Choroid plexus epithelial cell (primary cell): Measurements from ENCODE around the gene ZNF516.

Experiments
- DNase-seq: peaks from one replicate; pipeline ENCODE4 v3.0.0-alpha.2; 2010; ENCODE audit warnings: low read depth
- H3K4me3 ChIP-seq: 2 replicates; pipeline ENCODE4 v1.5.1; 2011; ENCODE audit warnings: low read depth, mild to moderate bottlenecking, control low read depth, low read length, moderate library complexity
- CTCF ChIP-seq: conservative IDR thresholded peaks from 2 replicates; pipeline ENCODE4 v1.5.1; 2011; ENCODE audit warnings: low read depth, mild to moderate bottlenecking, control low read depth, inconsistent platforms, low read length, moderate library complexity

The ZNF516 gene

GRCh38 chr18:76389716-76390115 lies 105.3 kb downstream of the ZNF516 start:
- TF ChIP-seq CTCF = no peak
- no peak for DNase-seq
- no peak overlapping the region for H3K4me3 ChIP-seq

- no peak overlapping the region for H3K4me3 ChIP-seq
- no peak for DNase-seq
- no peak for TF ChIP-seq CTCF
These were observed 106.1 kb downstream of the ZNF516 start for GRCh38 chr18:76388891-76389423.

- DNase-seq = no peak
- TF ChIP-seq CTCF = no peak
- no peak overlapping the region for H3K4me3 ChIP-seq
These were observed 106.8 kb downstream of the ZNF516 start for GRCh38 chr18:76388261-76388660.

GRCh38 chr18:76387608-76388007 lies 107.4 kb downstream of the ZNF516 start:
- H3K4me3 ChIP-seq = no peak overlapping the region

GRCh38 chr18:76386886-76387285 lies 108.2 kb downstream of the ZNF516 start:
- H3K4me3 ChIP-seq = no peak overlapping the region
- DNase-seq = no peak
- TF ChIP-seq CTCF = no peak

More at GRCh38 chr18:76387608-76388007, 107.4 kb downstream of the ZNF516 start:
- no peak for TF ChIP-seq CTCF
- no peak for DNase-seq

GRCh38 chr18:76386071-76386470 lies 109.0 kb downstream of the ZNF516 start:
- no peak for DNase-seq
- TF ChIP-seq CTCF = no peak
- H3K4me3 ChIP-seq = no peak overlapping the region

GRCh38 chr18:76385681-76385975 lies 109.4 kb downstream of the ZNF516 start:
- no peak for DNase-seq
- no peak overlapping the region for H3K4me3 ChIP-seq
- no peak for TF ChIP-seq CTCF
